Activated CD8-positive, alpha-beta memory T cell treated with anti-CD3 and anti-CD28 coated beads, Interleukin-2, amount 50 U/mL, for 1 hour (primary cell): ENCODE data around the gene MAGI2.

ENCODE experiments used
- DNase-seq: peaks from one replicate; pipeline ENCODE4 v3.0.0-alpha.2; 2020; ENCODE audit errors: extremely low read depth

MAGI2 gene

GRCh38 chr7:77995717-77996116 lies 1457.8 kb downstream of the MAGI2 start:
- no peak for DNase-seq

DNA sequence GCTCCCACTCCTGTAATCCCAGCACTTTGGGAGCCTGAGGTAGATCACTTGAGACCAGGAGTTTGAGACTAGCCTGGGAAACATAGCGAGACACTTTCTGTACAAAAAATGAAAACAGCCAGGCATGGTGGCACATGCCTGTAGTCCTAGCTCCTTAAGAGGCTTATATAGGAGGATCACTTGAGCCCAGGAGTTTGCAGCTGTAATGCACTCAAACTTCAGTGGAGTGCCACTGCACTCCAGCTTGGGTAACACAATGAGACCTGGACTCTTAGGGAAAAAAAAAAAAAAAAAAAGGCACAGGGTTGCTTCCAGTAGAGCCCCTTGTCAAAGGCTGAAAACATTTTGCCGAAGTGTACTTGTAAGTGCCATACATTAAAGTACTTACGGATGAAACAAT lies 1459.6 kb downstream of the MAGI2 start:
- no peak for DNase-seq

DNA sequence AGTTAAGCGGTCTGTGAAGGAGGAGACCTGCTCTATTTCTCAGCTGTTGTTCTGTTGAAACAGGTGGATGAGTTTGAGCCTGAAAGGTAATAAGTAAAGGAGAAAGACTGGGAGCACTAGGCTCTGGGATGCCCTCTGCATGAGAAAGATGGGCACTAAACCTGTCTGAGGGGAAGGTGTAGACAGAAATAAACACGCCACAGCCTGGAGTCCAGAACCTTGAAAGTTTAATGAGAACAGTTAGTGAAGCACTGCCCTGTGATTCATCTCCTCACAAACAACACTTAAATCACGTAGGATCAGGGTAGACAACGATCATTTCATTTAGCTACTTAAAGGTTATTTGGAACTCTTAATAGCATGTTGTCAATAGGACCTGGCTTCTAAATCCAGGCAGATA lies 1461.8 kb downstream of the MAGI2 start:
- DNase-seq, result no peak

GRCh38 chr7:77989981-77990566 lies 1463.4 kb downstream of the MAGI2 start:
- DNase-seq, result no peak

DNA sequence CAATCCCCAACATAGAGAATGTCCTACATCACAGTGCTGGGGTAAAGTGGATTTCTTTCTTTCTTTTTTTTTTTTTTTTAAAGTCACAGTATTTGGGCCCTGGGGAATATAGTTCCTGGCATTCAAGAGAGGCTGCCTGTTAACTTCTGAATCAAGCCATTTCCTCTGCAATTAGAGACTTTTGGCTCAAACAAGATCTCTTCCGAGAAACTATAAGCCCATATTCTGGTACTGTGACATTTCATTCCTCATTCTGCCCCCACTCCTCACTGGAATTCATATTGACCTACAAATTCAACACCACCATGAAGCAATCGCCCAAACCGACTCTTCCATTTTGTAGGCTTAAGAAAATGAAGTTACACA lies 1467.5 kb downstream of the MAGI2 start:
- DNase-seq, result no peak

GRCh38 chr7:77985232-77985973 lies 1468.1 kb downstream of the MAGI2 start:
- DNase-seq, result no peak

DNA sequence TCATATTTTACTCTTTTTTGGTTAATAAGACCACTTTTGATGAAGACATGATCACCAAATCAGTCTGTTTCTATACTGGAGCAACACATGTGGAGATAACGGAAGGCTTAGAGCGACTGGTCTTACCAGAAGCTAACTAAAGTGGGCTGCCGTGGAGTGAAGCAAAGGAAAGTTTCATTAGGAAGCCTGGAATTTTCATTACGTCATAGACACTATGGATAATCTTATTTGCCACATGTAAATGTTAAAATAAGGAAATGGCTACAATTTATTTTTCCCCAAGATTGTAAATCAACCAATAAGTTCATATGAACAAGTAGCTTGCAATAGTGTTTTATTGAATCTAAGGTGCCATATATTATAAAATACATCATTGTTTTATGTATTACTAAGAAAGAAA lies 1469.5 kb downstream of the MAGI2 start:
- no peak for DNase-seq

DNA sequence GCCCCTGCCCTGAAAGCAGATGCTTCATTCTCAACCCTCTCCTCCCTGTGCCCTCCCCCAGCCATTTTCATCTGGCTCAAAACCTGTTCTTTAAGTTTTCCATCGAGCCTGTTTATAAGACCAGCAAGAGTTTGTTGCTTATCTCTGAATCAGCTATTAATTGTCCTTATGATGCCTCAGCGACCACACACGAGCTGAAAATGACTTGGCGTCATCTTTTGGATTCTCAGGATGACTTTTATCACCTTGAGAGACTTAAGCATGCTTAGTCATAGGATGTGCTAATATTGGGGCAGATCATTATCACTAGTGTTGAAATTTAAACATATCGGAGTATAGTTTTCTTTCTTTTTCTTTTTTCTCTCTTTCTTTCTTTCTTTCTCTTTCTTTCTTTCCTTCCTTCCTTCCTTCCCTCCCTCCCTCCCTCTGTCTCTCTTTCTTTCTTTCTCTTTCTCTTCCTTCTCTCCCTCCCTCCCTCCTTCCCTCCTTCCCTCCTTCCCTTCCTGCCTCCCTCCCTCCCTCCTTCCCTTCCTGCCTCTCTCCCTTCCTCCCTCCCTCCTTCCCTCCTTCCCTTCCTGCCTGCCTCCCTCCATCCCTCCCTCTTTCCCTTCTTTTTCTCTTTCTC lies 1470.4 kb downstream of the MAGI2 start:
- DNase-seq, result no peak

- no peak for DNase-seq
Measured at GRCh38 chr7:77980087-77980713, 1473.3 kb downstream of the MAGI2 start.

- DNase-seq, result no peak
Measured at GRCh38 chr7:77979219-77979618, 1474.2 kb downstream of the MAGI2 start.

DNA sequence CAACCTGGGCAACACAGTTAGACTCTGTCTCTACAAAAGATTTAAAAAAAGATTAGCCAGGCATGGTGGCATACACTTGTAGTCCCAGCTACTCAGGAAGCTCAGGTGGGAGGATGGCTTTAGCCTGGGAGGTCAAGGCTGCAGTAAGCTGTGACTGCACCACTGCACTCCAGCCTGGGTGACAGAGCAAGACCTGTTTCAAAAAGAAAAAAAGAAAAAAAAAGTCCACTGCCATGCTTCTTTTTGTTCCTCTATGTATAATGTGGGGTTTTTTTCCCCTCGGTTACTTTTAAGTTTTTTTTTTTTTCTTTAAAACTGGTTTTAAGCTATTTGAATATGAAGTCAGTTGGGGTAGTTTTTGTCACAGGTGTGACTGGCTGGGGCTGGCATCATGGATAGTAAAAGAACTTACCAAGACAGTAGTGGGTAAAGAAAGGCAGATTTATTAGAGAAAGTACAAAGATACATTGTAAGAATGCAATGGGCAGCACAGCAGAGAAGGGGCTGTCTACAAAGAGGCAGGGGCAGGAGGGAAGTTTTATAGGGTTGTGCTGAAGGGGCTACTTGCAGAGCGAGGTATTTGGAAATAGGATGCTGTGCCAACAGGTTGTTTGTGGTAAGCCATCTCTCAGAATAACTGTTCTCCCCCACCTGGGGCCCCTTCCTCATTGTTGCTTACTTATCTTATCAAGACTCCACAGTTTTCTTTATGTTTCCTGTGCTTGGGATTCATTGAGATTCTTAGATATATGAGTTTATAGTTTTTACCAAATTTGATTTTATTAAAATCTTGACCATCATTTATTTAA lies 1477.6 kb downstream of the MAGI2 start:
- no peak for DNase-seq

GRCh38 chr7:77971726-77972125 lies 1481.7 kb downstream of the MAGI2 start:
- no peak for DNase-seq

- no peak for DNase-seq
Measured at GRCh38 chr7:77967429-77967828, 1486.0 kb downstream of the MAGI2 start.
